Measurements from ENCODE around the gene PAQR5. TPM values are rescaled to one million over a fixed set of nuclear protein-coding genes. Genes with fewer than 3 reads are reported as not detected.

PAQR5 gene
- total RNA-seq, 1 experiment from 2014 or later: 2.0 TPM

DNA sequence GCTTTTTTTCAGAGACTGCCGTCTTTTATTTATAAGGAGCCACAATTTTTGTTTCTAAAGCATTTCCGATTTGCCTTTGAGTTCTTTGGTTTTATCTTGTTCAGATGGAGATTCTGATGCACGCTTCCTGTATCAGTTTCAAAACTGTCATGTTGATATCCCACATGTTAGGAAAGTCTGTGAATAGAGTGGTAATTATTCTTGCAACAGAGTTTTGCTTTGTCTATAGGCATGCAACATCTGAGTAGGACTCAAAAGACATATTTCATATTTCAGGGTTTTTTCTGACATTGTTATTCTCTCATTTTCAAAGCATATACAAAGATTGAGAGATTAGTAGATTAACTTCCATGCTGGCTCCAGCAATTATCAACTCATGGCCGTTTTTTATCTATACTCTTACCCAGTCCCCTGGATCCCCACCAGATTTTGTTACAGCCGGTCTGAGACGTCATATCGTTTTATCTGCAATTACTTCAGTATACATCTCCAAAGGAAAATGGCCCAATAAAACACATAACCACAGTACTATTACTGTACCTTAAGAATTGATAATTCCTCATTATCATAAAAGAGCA, 22.4 kb downstream of the PAQR5 start:
- intact Hi-C loops (cut with micrococcal nuclease; ENCODE audit: unreplicated experiment) (no loop called here), in situ Hi-C loops (cut with HindIII; ENCODE audit: low pct_unique_long_range_greater_than_20kb, low sequenced_read_pairs) (no loop called here)
- Histone ChIP-seq H3K4me1 (ENCODE audit: control insufficient read depth, insufficient read depth, low read length) (no peaks in the 10 kb centered on the region), H3K4me3 (ENCODE audit: low read depth in 2 of 2, low read length in 2 of 2) (no peak overlapping the region), H3K27me3 (ENCODE audit: control insufficient read depth, insufficient read depth, low read length) (no peaks in the 10 kb centered on the region), H3K36me3 (ENCODE audit: control insufficient read depth, insufficient read depth, low read length) (no peaks in the 10 kb centered on the region), H3K9me3 (ENCODE audit: control insufficient read depth, insufficient read depth, low read depth, low read length) (no peaks in the 10 kb centered on the region), H3K27ac (ENCODE audit: low read length) (no peak overlapping the region)
- no peak for ATAC-seq
- CTCF ChIA-PET: no interaction called here
- no peak for TF ChIP-seq CTCF (IDR thresholded peaks at IDR 0.05)
- TF ChIP-seq POLR2AphosphoS5 (IDR thresholded peaks at IDR 0.05; ENCODE audit: low read depth, low read length): no peak
- TF ChIP-seq SIN3A (IDR thresholded peaks at IDR 0.05; ENCODE audit: borderline replicate concordance, insufficient read depth, low read depth, low read length): no peak
- no peak for TF ChIP-seq TCF7L2 (IDR thresholded peaks at IDR 0.05; ENCODE audit: low read depth, low read length)
- TF ChIP-seq, protein P1, sequence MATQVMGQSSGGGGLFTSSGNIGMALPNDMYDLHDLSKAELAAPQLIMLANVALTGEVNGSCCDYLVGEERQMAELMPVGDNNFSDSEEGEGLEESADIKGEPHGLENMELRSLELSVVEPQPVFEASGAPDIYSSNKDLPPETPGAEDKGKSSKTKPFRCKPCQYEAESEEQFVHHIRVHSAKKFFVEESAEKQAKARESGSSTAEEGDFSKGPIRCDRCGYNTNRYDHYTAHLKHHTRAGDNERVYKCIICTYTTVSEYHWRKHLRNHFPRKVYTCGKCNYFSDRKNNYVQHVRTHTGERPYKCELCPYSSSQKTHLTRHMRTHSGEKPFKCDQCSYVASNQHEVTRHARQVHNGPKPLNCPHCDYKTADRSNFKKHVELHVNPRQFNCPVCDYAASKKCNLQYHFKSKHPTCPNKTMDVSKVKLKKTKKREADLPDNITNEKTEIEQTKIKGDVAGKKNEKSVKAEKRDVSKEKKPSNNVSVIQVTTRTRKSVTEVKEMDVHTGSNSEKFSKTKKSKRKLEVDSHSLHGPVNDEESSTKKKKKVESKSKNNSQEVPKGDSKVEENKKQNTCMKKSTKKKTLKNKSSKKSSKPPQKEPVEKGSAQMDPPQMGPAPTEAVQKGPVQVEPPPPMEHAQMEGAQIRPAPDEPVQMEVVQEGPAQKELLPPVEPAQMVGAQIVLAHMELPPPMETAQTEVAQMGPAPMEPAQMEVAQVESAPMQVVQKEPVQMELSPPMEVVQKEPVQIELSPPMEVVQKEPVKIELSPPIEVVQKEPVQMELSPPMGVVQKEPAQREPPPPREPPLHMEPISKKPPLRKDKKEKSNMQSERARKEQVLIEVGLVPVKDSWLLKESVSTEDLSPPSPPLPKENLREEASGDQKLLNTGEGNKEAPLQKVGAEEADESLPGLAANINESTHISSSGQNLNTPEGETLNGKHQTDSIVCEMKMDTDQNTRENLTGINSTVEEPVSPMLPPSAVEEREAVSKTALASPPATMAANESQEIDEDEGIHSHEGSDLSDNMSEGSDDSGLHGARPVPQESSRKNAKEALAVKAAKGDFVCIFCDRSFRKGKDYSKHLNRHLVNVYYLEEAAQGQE (IDR thresholded peaks at IDR 0.05; ENCODE audit: insufficient read depth in 1 of 2, low read depth in 2 of 2, low read length in 1 of 2): no peak
- no peak for DNase-seq (ENCODE audit: low read depth, low spot score)
- no TSS peak for BruUV-seq (replicated peaks)
- POLR2A ChIA-PET: no interaction called here

DNA sequence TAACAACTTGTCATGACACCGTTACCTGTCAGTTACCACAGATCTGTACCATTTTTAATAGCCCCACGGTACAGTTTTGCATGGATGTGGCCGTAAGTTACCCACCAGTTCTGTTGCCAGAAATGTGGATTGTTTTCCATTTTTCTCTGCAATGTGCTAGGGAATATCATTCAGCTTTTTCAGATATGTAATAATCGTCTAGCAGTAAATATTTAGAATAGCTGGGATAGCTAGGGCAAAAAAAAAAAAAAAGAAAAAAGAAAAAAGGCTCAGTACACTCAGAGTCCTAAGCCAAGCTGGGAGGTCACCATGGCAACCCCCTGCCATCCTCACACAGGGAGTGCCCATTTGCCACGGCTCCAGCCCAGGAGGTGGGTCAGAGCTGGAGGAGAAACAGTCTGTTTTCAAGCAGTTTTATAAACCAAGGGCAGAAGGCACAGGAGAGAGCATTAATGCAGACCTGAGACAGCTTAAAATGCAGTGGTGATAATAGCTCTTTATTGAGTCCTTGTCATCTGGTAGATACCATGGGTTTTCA, 25.2 kb downstream of the PAQR5 start:
- in situ Hi-C loops (cut with HindIII; ENCODE audit: low pct_unique_long_range_greater_than_20kb, low sequenced_read_pairs) (no loop called here), intact Hi-C loops (cut with micrococcal nuclease; ENCODE audit: unreplicated experiment) (no loop called here)
- Histone ChIP-seq H3K27ac (ENCODE audit: low read length) (no peak overlapping the region), H3K4me3 (ENCODE audit: low read depth in 2 of 2, low read length in 2 of 2) (no peak overlapping the region), H3K36me3 (ENCODE audit: control insufficient read depth, insufficient read depth, low read length) (no peaks in the 10 kb centered on the region), H3K4me1 (ENCODE audit: control insufficient read depth, insufficient read depth, low read length) (no peaks in the 10 kb centered on the region), H3K27me3 (ENCODE audit: control insufficient read depth, insufficient read depth, low read length) (no peaks in the 10 kb centered on the region), H3K9me3 (ENCODE audit: control insufficient read depth, insufficient read depth, low read depth, low read length) (no peaks in the 10 kb centered on the region)
- DNase-seq (ENCODE audit: low read depth, low spot score) (no peak), ATAC-seq (no peak)
- TF ChIP-seq POLR2AphosphoS5 (IDR thresholded peaks at IDR 0.05; ENCODE audit: low read depth, low read length): no peak
- TF ChIP-seq TCF7L2 (IDR thresholded peaks at IDR 0.05; ENCODE audit: low read depth, low read length): no peak
- TF ChIP-seq SIN3A (IDR thresholded peaks at IDR 0.05; ENCODE audit: borderline replicate concordance, insufficient read depth, low read depth, low read length): no peak
- POLR2A ChIA-PET: no interaction called here
- BruUV-seq (replicated peaks): no TSS peak
- CTCF ChIA-PET: no interaction called here

GRCh38 chr15:69324565-69324964, 25.9 kb downstream of the PAQR5 start:
- CTCF ChIA-PET: no interaction called here
- no peak for TF ChIP-seq CTCF (IDR thresholded peaks at IDR 0.05)
- TF ChIP-seq, protein P1 (IDR thresholded peaks at IDR 0.05; ENCODE audit: insufficient read depth in 1 of 2, low read depth in 2 of 2, low read length in 1 of 2): no peak
- TF ChIP-seq TCF7L2 (IDR thresholded peaks at IDR 0.05; ENCODE audit: low read depth, low read length): no peak
- no peak for TF ChIP-seq POLR2AphosphoS5 (IDR thresholded peaks at IDR 0.05; ENCODE audit: low read depth, low read length)
- TF ChIP-seq SIN3A (IDR thresholded peaks at IDR 0.05; ENCODE audit: borderline replicate concordance, insufficient read depth, low read depth, low read length): no peak
- Histone ChIP-seq H3K27me3 (ENCODE audit: control insufficient read depth, insufficient read depth, low read length) (no peaks in the 10 kb centered on the region), H3K4me1 (ENCODE audit: control insufficient read depth, insufficient read depth, low read length) (no peaks in the 10 kb centered on the region), H3K4me3 (ENCODE audit: low read depth in 2 of 2, low read length in 2 of 2) (no peak overlapping the region), H3K9me3 (ENCODE audit: control insufficient read depth, insufficient read depth, low read depth, low read length) (no peaks in the 10 kb centered on the region), H3K36me3 (ENCODE audit: control insufficient read depth, insufficient read depth, low read length) (no peaks in the 10 kb centered on the region), H3K27ac (ENCODE audit: low read length) (no peak overlapping the region)
- POLR2A ChIA-PET: no interaction called here
- intact Hi-C loops (cut with micrococcal nuclease; ENCODE audit: unreplicated experiment) (no loop called here), in situ Hi-C loops (cut with HindIII; ENCODE audit: low pct_unique_long_range_greater_than_20kb, low sequenced_read_pairs) (no loop called here)
- DNase-seq (ENCODE audit: low read depth, low spot score) (no peak), ATAC-seq (no peak)
- no TSS peak for BruUV-seq (replicated peaks)
